IPS-NIHi7 (cell line): Measurements from ENCODE around the gene NR1D1.
"Not testable (repeated sequence)": the region's sequence is repeated elsewhere in the genome, so short reads cannot be mapped to it uniquely, and the experiment has no call there.

Source experiments
- DNase-seq: peaks from one replicate; pipeline ENCODE4 v3.0.0; 2012; ENCODE audit warnings: mixed read lengths; ENCODE audit errors: extremely low spot score

The NR1D1 gene

GRCh38 chr17:40100419-40100668 lies at the start of gene NR1D1:
Gene NR1D1, minus strand, starts transcription at chr17:40100589. Its CDS starts 495 bp downstream, at chr17:40100094.
- no peak for DNase-seq

- DNase-seq, result no peak
Observed at GRCh38 chr17:40148527-40148926, 48.1 kb upstream of the NR1D1 start.

GRCh38 chr17:40145476-40145875 lies 45.1 kb upstream of the NR1D1 start:
- DNase-seq, result no peak

- DNase-seq, result not testable (repeated sequence)
Observed at GRCh38 chr17:40143166-40143565, 42.8 kb upstream of the NR1D1 start.

- DNase-seq, result peak; percentile 12
Observed at GRCh38 chr17:40139566-40140058, 39.2 kb upstream of the NR1D1 start.

GRCh38 chr17:40135817-40136216 lies 35.4 kb upstream of the NR1D1 start:
- no peak for DNase-seq

GRCh38 chr17:40134184-40134583 lies 33.8 kb upstream of the NR1D1 start:
- DNase-seq, result no peak

GRCh38 chr17:40130352-40131042 lies 30.1 kb upstream of the NR1D1 start:
- DNase-seq, result no peak

GRCh38 chr17:40129498-40129897 lies 29.1 kb upstream of the NR1D1 start:
- no peak for DNase-seq

- no peak for DNase-seq
Observed at GRCh38 chr17:40124279-40125141, 24.1 kb upstream of the NR1D1 start.

- no peak for DNase-seq
Observed at GRCh38 chr17:40123811-40124114, 23.4 kb upstream of the NR1D1 start.

GRCh38 chr17:40122999-40123810 lies 22.8 kb upstream of the NR1D1 start:
- DNase-seq, result peak; percentile 74

- peak; percentile 59 for DNase-seq
Observed at GRCh38 chr17:40122136-40122998, 22.0 kb upstream of the NR1D1 start.

- DNase-seq, result peak; percentile 83
Observed at GRCh38 chr17:40121181-40122135, 21.1 kb upstream of the NR1D1 start, which contains the start of gene MSL1. Gene MSL1, plus strand, starts transcription at chr17:40121971. Its CDS starts 642 bp downstream, at chr17:40122613.

- DNase-seq, result no peak
Observed at GRCh38 chr17:40115101-40115436, 14.7 kb upstream of the NR1D1 start.

- DNase-seq, result no peak
Observed at GRCh38 chr17:40113907-40114245, 13.5 kb upstream of the NR1D1 start.

GRCh38 chr17:40113110-40113906 lies 12.9 kb upstream of the NR1D1 start:
- DNase-seq, result peak; percentile 89

- DNase-seq, result no peak
Observed at GRCh38 chr17:40112718-40113109, 12.3 kb upstream of the NR1D1 start.

- no peak for DNase-seq
Observed at GRCh38 chr17:40112191-40112711, 11.9 kb upstream of the NR1D1 start.
